GM12891 (cell line): ENCODE results near the gene MYO1H.

Experiments used
- PAX5 ChIP-seq: IDR thresholded peaks from 2 replicates; pipeline ENCODE4 v1.6.1; 2011; ENCODE audit warnings: low read length, moderate library complexity, mild to moderate bottlenecking; ENCODE audit not compliant: insufficient read depth, severe bottlenecking
- POLR2A ChIP-seq: IDR thresholded peaks from 2 replicates; pipeline ENCODE4 v1.6.1; 2011; ENCODE audit warnings: low read depth, low read length, control low read depth
- POU2F2 ChIP-seq: IDR thresholded peaks from 2 replicates; pipeline ENCODE4 v1.6.1; 2011; ENCODE audit warnings: low read depth, mild to moderate bottlenecking, control low read depth, low read length, moderate library complexity
- TAF1 ChIP-seq: IDR thresholded peaks from 2 replicates; pipeline ENCODE4 v1.6.1; 2011; ENCODE audit warnings: low read depth, low read length, control low read depth

GRCh38 chr12:109497675-109498074 is 150.0 kb downstream of the MYO1H start:
- no peak for TF ChIP-seq POLR2A
- no peak for TF ChIP-seq POU2F2
- TF ChIP-seq PAX5, result no peak
- TF ChIP-seq TAF1, result no peak
